Chondrocyte (in vitro differentiated cells): ENCODE measurements around the gene DGKB. TPM values are rescaled to one million over a fixed set of nuclear protein-coding genes. Genes with fewer than 3 reads are reported as not detected.

Source experiments
- DNase-seq: peaks from one replicate; pipeline ENCODE4 v3.0.0; 2021; ENCODE audit warnings: mixed read lengths, low spot score
- H3K27ac Mint-ChIP-seq: one replicate; pipeline ENCODE4 v1.8.0; 2021; ENCODE audit warnings: mild to moderate bottlenecking, moderate library complexity, mixed read lengths; ENCODE audit not compliant: unreplicated experiment
- H3K27me3 Mint-ChIP-seq: 2 replicates; pipeline ENCODE4 v1.8.0; 2021; ENCODE audit warnings: low read depth, mixed read lengths
- H3K36me3 Mint-ChIP-seq: 2 replicates; pipeline ENCODE4 v1.8.0; 2021; ENCODE audit warnings: low read depth, mixed read lengths
- H3K4me1 Mint-ChIP-seq: 2 replicates; pipeline ENCODE4 v1.8.0; 2021; ENCODE audit warnings: low read depth, mild to moderate bottlenecking, mixed read lengths
- H3K4me3 Mint-ChIP-seq: one replicate; pipeline ENCODE4 v1.8.0; 2021; ENCODE audit warnings: mild to moderate bottlenecking, moderate library complexity, mixed read lengths; ENCODE audit not compliant: unreplicated experiment
- H3K9me3 Mint-ChIP-seq: 2 replicates; pipeline ENCODE4 v1.8.0; 2021; ENCODE audit warnings: low read depth, mixed read lengths
- CTCF ChIP-seq: fragments of 200-600 bp; sonication (generic); IDR thresholded peaks from 2 replicates; pipeline ENCODE4 v1.5.0; 2021; ENCODE audit warnings: antibody characterized with exemption, mild to moderate bottlenecking, moderate library complexity
- total RNA-seq: library from RNA; stranded (reverse); gene quantifications from 3 replicates; pipeline ENCODE4 v1.2.1, GENCODE V29; 2021

DGKB gene
- total RNA-seq, 1 donor from 2014 or later = 0.60 TPM

GRCh38 chr7:14144109-14144508 is 758.4 kb downstream of the DGKB start:
- no peak for TF ChIP-seq CTCF
- Mint-ChIP-seq H3K9me3 (no peaks in the 10 kb centered on the region), H3K4me1 (peaks cover 6% of the 10 kb centered on the region), H3K4me3 (no peak overlapping the region), H3K27ac (no peak overlapping the region), H3K36me3 (no peaks in the 10 kb centered on the region), H3K27me3 (no peaks in the 10 kb centered on the region)
- no peak for DNase-seq

GRCh38 chr7:14137676-14138075 is 764.9 kb downstream of the DGKB start:
- Mint-ChIP-seq H3K4me3 (no peak overlapping the region), H3K27me3 (no peaks in the 10 kb centered on the region), H3K9me3 (no peaks in the 10 kb centered on the region), H3K4me1 (no peaks in the 10 kb centered on the region), H3K36me3 (no peaks in the 10 kb centered on the region), H3K27ac (no peak overlapping the region)
- no peak for TF ChIP-seq CTCF
- DNase-seq = no peak

GRCh38 chr7:14133752-14134151 is 768.8 kb downstream of the DGKB start:
- H3K27ac Mint-ChIP-seq = no peak overlapping the region
- H3K4me3 Mint-ChIP-seq = no peak overlapping the region
- H3K9me3 Mint-ChIP-seq = no peaks in the 10 kb centered on the region
- H3K4me1 Mint-ChIP-seq = no peaks in the 10 kb centered on the region
- DNase-seq = no peak
- H3K36me3 Mint-ChIP-seq = no peaks in the 10 kb centered on the region
- H3K27me3 Mint-ChIP-seq = no peaks in the 10 kb centered on the region
- TF ChIP-seq CTCF = no peak

- H3K9me3 Mint-ChIP-seq = no peaks in the 10 kb centered on the region
- peaks cover 10% of the 10 kb centered on the region for H3K4me1 Mint-ChIP-seq
- no peak overlapping the region for H3K27ac Mint-ChIP-seq
- H3K4me3 Mint-ChIP-seq = no peak overlapping the region
- H3K27me3 Mint-ChIP-seq = no peaks in the 10 kb centered on the region
- no peak for DNase-seq
- TF ChIP-seq CTCF = no peak
- no peaks in the 10 kb centered on the region for H3K36me3 Mint-ChIP-seq
Measured at GRCh38 chr7:14125998-14126397, 776.6 kb downstream of the DGKB start.

- Mint-ChIP-seq H3K4me3 (no peak overlapping the region), H3K36me3 (no peaks in the 10 kb centered on the region), H3K9me3 (no peaks in the 10 kb centered on the region), H3K4me1 (peaks cover 10% of the 10 kb centered on the region), H3K27ac (no peak overlapping the region), H3K27me3 (no peaks in the 10 kb centered on the region)
- DNase-seq = no peak
- TF ChIP-seq CTCF = no peak
Measured at GRCh38 chr7:14124716-14125115, 777.8 kb downstream of the DGKB start.
